NCI-H526 treated with DMSO at 0.1 percent for 48 hours (cell line): ENCODE data around the gene STAT5B.
"Not testable (repeated sequence)": the region's sequence is repeated elsewhere in the genome, so short reads cannot be mapped to it uniquely, and the experiment has no call there.

Experiments used
- DNase-seq: peaks from one replicate; lab custom pipeline; 2025; lab: John Stamatoyannopoulos, UW

The STAT5B gene

GRCh38 chr17:42305543-42306384, 29.6 kb upstream of the STAT5B start:
- DNase-seq: no peak

GRCh38 chr17:42305031-42305330, 28.8 kb upstream of the STAT5B start:
- not testable (repeated sequence) for DNase-seq

- DNase-seq: no peak
Measured at GRCh38 chr17:42304187-42305030, 28.2 kb upstream of the STAT5B start.

- DNase-seq: no peak
Measured at GRCh38 chr17:42303694-42304093, 27.5 kb upstream of the STAT5B start.

- no peak for DNase-seq
Measured at GRCh38 chr17:42301022-42301421, 24.8 kb upstream of the STAT5B start.

GRCh38 chr17:42299913-42300312, 23.7 kb upstream of the STAT5B start:
- not testable (repeated sequence) for DNase-seq

- DNase-seq: not testable (repeated sequence)
Measured at GRCh38 chr17:42299361-42299760, 23.2 kb upstream of the STAT5B start.

- not testable (repeated sequence) for DNase-seq
Measured at GRCh38 chr17:42297775-42298174, 21.6 kb upstream of the STAT5B start.

- no peak for DNase-seq
Measured at GRCh38 chr17:42296012-42296411, 19.8 kb upstream of the STAT5B start.

GRCh38 chr17:42294469-42295398, 18.5 kb upstream of the STAT5B start:
- no peak for DNase-seq

- DNase-seq: no peak
Measured at GRCh38 chr17:42291129-42291528, 14.9 kb upstream of the STAT5B start.

GRCh38 chr17:42290577-42290976, 14.4 kb upstream of the STAT5B start:
- DNase-seq: no peak

- no peak for DNase-seq
Measured at GRCh38 chr17:42289611-42290181, 13.5 kb upstream of the STAT5B start.

- no peak for DNase-seq
Measured at GRCh38 chr17:42288803-42289610, 12.8 kb upstream of the STAT5B start.

- peak; percentile 9 for DNase-seq
Measured at GRCh38 chr17:42287977-42288802, 12.0 kb upstream of the STAT5B start, which contains the start of gene STAT5A. TSS of gene STAT5A (plus strand) at chr17:42288498. CDS start at chr17:42289412, 914 bp downstream.

- no peak for DNase-seq
Measured at GRCh38 chr17:42287305-42287976, 11.2 kb upstream of the STAT5B start.

GRCh38 chr17:42286411-42287221, 10.4 kb upstream of the STAT5B start:
- no peak for DNase-seq

GRCh38 chr17:42285346-42286050, 9.3 kb upstream of the STAT5B start:
- DNase-seq: no peak
